SK-N-SH (cell line): ENCODE measurements around the gene FBXO17. TPM values are rescaled to one million over a fixed set of nuclear protein-coding genes. Genes with fewer than 3 reads are reported as not detected.

Source experiments
- CTCF ChIA-PET: fragments of 300-600, 350-600 bp; formaldehyde crosslinking; extraction: SDS; loops from one replicate; lab custom pipeline; 2021; lab: Yijun Ruan, JAX
- POLR2A ChIA-PET: fragments of 350-600 bp; sonication (Branson Sonifier 250); formaldehyde crosslinking; extraction: SDS; loops from one replicate; lab custom pipeline; 2020; ENCODE audit warnings: antibody characterized with exemption, inconsistent platforms; lab: Yijun Ruan, JAX
- DNase-seq: peaks from one replicate; pipeline ENCODE4 v3.0.0; 2012
- H2AFZ ChIP-seq: fragments of 200-600 bp; sonication (generic); 2 replicates; pipeline ENCODE4 v1.8.1; 2016; ENCODE audit warnings: antibody characterized with exemption, mild to moderate bottlenecking, low read depth
- H3F3A ChIP-seq: fragments of 200-600 bp; sonication (generic); replicated peaks from 2 replicates; pipeline ENCODE3; 2016; ENCODE audit warnings: antibody characterized with exemption, mild to moderate bottlenecking; ENCODE audit not compliant: insufficient read depth
- H3K27ac ChIP-seq, 2 experiments: fragments of 200-500 bp in 1 of 2; fragments of 200-600 bp in 1 of 2; sonication (Bioruptor generic) in 1 of 2; sonication (generic), shearing (Covaris generic) in 1 of 2; 2 replicates each; pipeline versions ENCODE4 v1.5.1 to v1.6.1; 2014 to 2016; ENCODE audit warnings: low read depth in 2 of 2, inconsistent platforms in 1 of 2, low read length in 1 of 2, mild to moderate bottlenecking in 1 of 2, mixed read lengths in 1 of 2
- H3K27me3 ChIP-seq: fragments of 200-600 bp; sonication (generic), shearing (Covaris generic); 2 replicates; pipeline ENCODE4 v1.6.1; 2016; ENCODE audit warnings: mixed run types; ENCODE audit not compliant: insufficient read depth
- H3K36me3 ChIP-seq, 2 experiments: fragments of 200-500 bp in 1 of 2; fragments of 200-600 bp in 1 of 2; sonication (Bioruptor generic) in 1 of 2; sonication (generic) in 1 of 2; replicated peaks in 1 of 2; 2 replicates each; pipeline versions ENCODE3 to v1.5.1; 2014 to 2016; ENCODE audit warnings: low read length in 1 of 2, mild to moderate bottlenecking in 1 of 2; ENCODE audit not compliant: insufficient read depth in 2 of 2, control insufficient read depth in 1 of 2
- H3K4me1 ChIP-seq, 2 experiments: fragments of 200-500 bp in 1 of 2; fragments of 200-600 bp in 1 of 2; sonication (Bioruptor generic) in 1 of 2; sonication (generic), shearing (Covaris generic) in 1 of 2; 2 replicates each; pipeline versions ENCODE4 v1.5.1 to v1.6.1; 2014 to 2016; ENCODE audit warnings: low read depth in 1 of 2, low read length in 1 of 2, mixed run types in 1 of 2; ENCODE audit not compliant: insufficient read depth in 2 of 2, control insufficient read depth in 1 of 2
- H3K4me2 ChIP-seq: fragments of 200-600 bp; sonication (generic), shearing (Covaris generic); 2 replicates; pipeline ENCODE4 v1.6.1; 2017; ENCODE audit warnings: mixed run types
- H3K4me3 ChIP-seq, 2 experiments: fragments of 200-500 bp in 1 of 2; fragments of 200-600 bp in 1 of 2; sonication (Bioruptor generic) in 1 of 2; sonication (generic), shearing (Covaris generic) in 1 of 2; 2 replicates each; pipeline versions ENCODE4 v1.5.1 to v1.8.1; 2014 to 2016; ENCODE audit warnings: low read depth in 2 of 2, inconsistent platforms in 1 of 2, low read length in 1 of 2, mild to moderate bottlenecking in 1 of 2, mixed read lengths in 1 of 2, moderate library complexity in 1 of 2
- H3K79me2 ChIP-seq: fragments of 200-600 bp; sonication (generic); 2 replicates; pipeline ENCODE4 v1.8.1; 2017; ENCODE audit warnings: mild to moderate bottlenecking; ENCODE audit not compliant: insufficient read depth
- H3K9ac ChIP-seq: fragments of 200-600 bp; sonication (generic); 2 replicates; pipeline ENCODE4 v1.6.1; 2017; ENCODE audit warnings: mixed run types
- H3K9me2 ChIP-seq: fragments of 200-600 bp; sonication (generic); 2 replicates; pipeline ENCODE4 v1.6.1; 2017; ENCODE audit warnings: mixed run types
- H3K9me3 ChIP-seq: fragments of 200-600 bp; sonication (generic); 2 replicates; pipeline ENCODE4 v1.6.1; 2017; ENCODE audit warnings: mixed run types, mild to moderate bottlenecking, moderate library complexity
- H4K20me1 ChIP-seq: fragments of 200-600 bp; sonication (generic); 2 replicates; pipeline ENCODE4 v1.6.1; 2017; ENCODE audit warnings: mild to moderate bottlenecking, mixed run types; ENCODE audit not compliant: insufficient read depth
- EP300 ChIP-seq, 2 experiments: IDR thresholded peaks; 2 replicates each; pipeline versions ENCODE4 v1.4.0 to v1.6.1; 2012; ENCODE audit warnings: borderline replicate concordance in 1 of 2, low read depth in 1 of 2, low read length in 1 of 2
- FOSL2 ChIP-seq: IDR thresholded peaks from 2 replicates; pipeline ENCODE4 v1.4.0; 2012; ENCODE audit warnings: low read depth, mild to moderate bottlenecking, moderate library complexity, borderline replicate concordance
- FOXJ3 ChIP-seq: sonication (generic); formaldehyde crosslinking; IDR thresholded peaks from 2 replicates; pipeline ENCODE4 v1.5.1; 2020; ENCODE audit warnings: mild to moderate bottlenecking, missing genetic modification reagents
- FOXM1 ChIP-seq: IDR thresholded peaks from 2 replicates; pipeline ENCODE4 v1.4.0; 2012; ENCODE audit warnings: low read depth, mild to moderate bottlenecking
- GATA2 ChIP-seq: sonication (generic); formaldehyde crosslinking; IDR thresholded peaks from 2 replicates; pipeline ENCODE4 v1.5.0; 2020; ENCODE audit warnings: mild to moderate bottlenecking, missing genetic modification reagents
- MEF2A ChIP-seq: IDR thresholded peaks from 2 replicates; pipeline ENCODE4 v1.4.0; 2012; ENCODE audit warnings: low read depth, borderline replicate concordance
- MXI1 ChIP-seq: IDR thresholded peaks from 2 replicates; pipeline ENCODE4 v1.6.1; 2012; ENCODE audit warnings: mild to moderate bottlenecking, low read depth, low read length, improper control_type of control experiment
- PBX3 ChIP-seq: IDR thresholded peaks from 2 replicates; pipeline ENCODE4; 2012
- RAD21 ChIP-seq: IDR thresholded peaks from 2 replicates; pipeline ENCODE4 v1.6.1; 2012; ENCODE audit warnings: mild to moderate bottlenecking, low read length
- RCOR1 ChIP-seq: fragments of 150-350 bp; IDR thresholded peaks from 2 replicates; pipeline ENCODE4 v1.6.1; 2017; ENCODE audit warnings: antibody characterized with exemption, low read length
- RFX5 ChIP-seq: IDR thresholded peaks from 2 replicates; pipeline ENCODE4 v1.6.1; 2012; ENCODE audit warnings: mild to moderate bottlenecking, improper control_type of control experiment, low read length
- RXRA ChIP-seq: IDR thresholded peaks from 2 replicates; pipeline ENCODE4 v1.4.0; 2012; ENCODE audit warnings: low read depth, mild to moderate bottlenecking, borderline replicate concordance
- TAF1 ChIP-seq: IDR thresholded peaks from 2 replicates; pipeline ENCODE4 v1.6.1; 2012; ENCODE audit warnings: low read depth, mild to moderate bottlenecking, low read length, moderate library complexity, borderline replicate concordance
- WGBS: methylation state at CpG from one replicate; pipeline ENCODE4 v1.1.6; 2017; ENCODE audit warnings: low lambda C conversion rate; 5-methylcytosine and 5-hydroxymethylcytosine counted together
- polyA plus RNA-seq, 3 experiments: library from polyadenylated mRNA; depleted of rRNA; stranded (reverse); fragments of >200 nt; gene quantifications; 2 replicates each; pipeline ENCODE4 v1.2.3, GENCODE V29; 2012

Gene FBXO17
- polyA plus RNA-seq, 1 of the 3 experiments (the other 2 are of a cell fraction): 40.7 TPM

GRCh38 chr19:38899447-38900201 is 75.9 kb downstream of the FBXO17 start, which contains the start of the genes NFKBIB and SIRT2 (continued):
- TF ChIP-seq PBX3 (0 out of 2 replicates have a peak, but pooled peaks have one; percentile 20), RCOR1 (0 out of 2 replicates have a peak, but pooled peaks have one; percentile 17), TAF1 (no peak), RFX5 (peak; percentile 54; the same call in 1 of the 2 replicates)
- TF ChIP-seq, all 33 proteins: peak for 17

- H3K4me2 ChIP-seq: peak overlapping the region; percentile 95
- POLR2A ChIA-PET: no interaction called here
These were observed 76.6 kb downstream of the FBXO17 start for GRCh38 chr19:38898788-38899446.

More at GRCh38 chr19:38898788-38899446, 76.6 kb downstream of the FBXO17 start:
- Histone ChIP-seq H3K9ac (peak overlapping the region; percentile 71), H3K27me3 (no peaks in the 10 kb centered on the region), H3K79me2 (peaks cover 43% of the 10 kb centered on the region), H3K4me3 (peak overlapping the region; percentile 66 to 92), H3K36me3 (no peaks in the 10 kb centered on the region), H3K4me1 (peaks cover 0 to 9% of the 10 kb centered on the region in 2 experiments; a peak in 2 of 4 replicates), H2AFZ (peak overlapping the region; percentile 95), H3K9me2 (no peaks in the 10 kb centered on the region)
- no peak for DNase-seq
- WGBS: 30% methylated on average over 21 of the region's 25 CpGs
- TF ChIP-seq FOXM1: no peak
- TF ChIP-seq EP300 (IDR thresholded peaks at IDR 0.05; ENCODE audit: borderline replicate concordance in 1 of 2, low read depth in 1 of 2, low read length in 1 of 2): no peak
- no peak for TF ChIP-seq MXI1
- no peak for TF ChIP-seq TAF1
- no peak for TF ChIP-seq PBX3
- TF ChIP-seq FOXJ3 (CRISPR knock-in tag): no peak
- TF ChIP-seq RCOR1: no peak
- no peak for TF ChIP-seq GATA2 (CRISPR knock-in tag)
- no peak for TF ChIP-seq RAD21
- no peak for TF ChIP-seq RXRA
- no peak for TF ChIP-seq MEF2A
- no peak for TF ChIP-seq FOSL2
- TF ChIP-seq, all 33 proteins: peak for 0
- CTCF ChIA-PET: interaction anchor here (0.8 to 0.9 kb wide), 2 partner anchors 11 to 36 kb away, joined by 3 to 4 read pairs; no protein-coding TSS in a partner anchor
- H3K27ac ChIP-seq: no peak overlapping the region; a peak in 1 of 4 replicates
- H3K9me3 ChIP-seq: no peaks in the 10 kb centered on the region
- peaks cover 4% of the 10 kb centered on the region for H3F3A ChIP-seq
- H4K20me1 ChIP-seq: no peaks in the 10 kb centered on the region
